GM12878 (cell line): Measurements from ENCODE around the gene TRAF5. TPM values are rescaled to one million over a fixed set of nuclear protein-coding genes. Genes with fewer than 3 reads are reported as not detected.
A peak's percentile ranks its signal among the peaks of the same experiment; 100 is the strongest.

Source experiments
- ATAC-seq: fragments of 200-7000 bp; cut with Tn5 transposase; 3 replicates; pipeline ENCODE4 v1.9.1; 2020; ENCODE audit warnings: mild to moderate bottlenecking, moderate library complexity
- BruUV-seq: library from RNA; stranded (reverse); fragments of 400-500 nt; replicated peaks from 2 replicates; lab custom pipeline; 2021; lab: Mats Ljungman, UMichigan
- CTCF ChIA-PET: fragments of 300-600 bp; sonication (Branson Sonifier 250); formaldehyde crosslinking; extraction: SDS; loops from one replicate; lab custom pipeline; 2021; ENCODE audit warnings: inconsistent platforms; lab: Yijun Ruan, JAX
- POLR2A ChIA-PET: fragments of 350-600 bp; formaldehyde crosslinking; extraction: SDS; loops from one replicate; lab custom pipeline; 2021; ENCODE audit warnings: inconsistent platforms; lab: Charles Lee
- RAD21 ChIA-PET: fragments of 300-600 bp; sonication (Branson Sonifier 250); formaldehyde crosslinking; loops from one replicate; lab custom pipeline; 2023; ENCODE audit warnings: antibody characterized with exemption; ENCODE audit not compliant: unreplicated experiment; lab: Charles Lee
- SMC1A ChIA-PET: fragments of 300-600 bp; sonication (Branson Sonifier 250); formaldehyde crosslinking; loops from one replicate; lab custom pipeline; 2023; ENCODE audit not compliant: unreplicated experiment, uncharacterized antibody; lab: Charles Lee
- DNase-seq: peaks from one replicate; pipeline ENCODE4 v3.0.0-alpha.2; 2011; ENCODE audit warnings: low read depth, low spot score
- FAIRE-seq: peaks from 3 replicates; lab custom pipeline; 2011; peaks lifted over from hg19 to GRCh38; lab: Jason Lieb, UNC
- H2AFZ ChIP-seq: 2 replicates; pipeline ENCODE4 v1.6.0; 2011; ENCODE audit warnings: low read depth, low read length, control low read depth; ENCODE audit not compliant: control insufficient read depth
- H3K27ac ChIP-seq: 2 replicates; pipeline ENCODE4 v1.5.1; 2011; ENCODE audit warnings: control low read depth; ENCODE audit not compliant: control insufficient read depth, insufficient read depth
- H3K27me3 ChIP-seq, 2 experiments: replicated peaks in 1 of 2; 2 replicates each; pipeline versions ENCODE4 v1.6.0 to v1.6.1; 2011; ENCODE audit warnings: low read length in 1 of 2; ENCODE audit not compliant: control insufficient read depth in 2 of 2, insufficient read depth in 2 of 2
- H3K36me3 ChIP-seq, 2 experiments: 2 replicates each; pipeline ENCODE4 v1.5.1; 2011; ENCODE audit warnings: low read length in 1 of 2; ENCODE audit not compliant: control insufficient read depth in 2 of 2, insufficient read depth in 2 of 2
- H3K4me1 ChIP-seq: 2 replicates; pipeline ENCODE4 v1.6.1; 2011; ENCODE audit warnings: mild to moderate bottlenecking, low read length, moderate library complexity, mixed read lengths; ENCODE audit not compliant: control insufficient read depth, insufficient read depth
- H3K4me2 ChIP-seq: 2 replicates; pipeline ENCODE4 v1.6.0; 2011; ENCODE audit warnings: control low read depth; ENCODE audit not compliant: control insufficient read depth, insufficient read depth
- H3K4me3 ChIP-seq: fragments of 200-600 bp; sonication (generic); 2 replicates; pipeline ENCODE4 v1.5.1; 2016
- H3K79me2 ChIP-seq: 2 replicates; pipeline ENCODE4 v1.6.0; 2011; ENCODE audit warnings: low read length; ENCODE audit not compliant: control insufficient read depth, insufficient read depth
- H3K9ac ChIP-seq: 2 replicates; pipeline ENCODE4 v1.8.0; 2011; ENCODE audit warnings: low read length, control low read depth, mixed read lengths; ENCODE audit not compliant: control insufficient read depth, insufficient read depth
- H3K9me3 ChIP-seq: replicated peaks from 3 replicates; pipeline ENCODE4 v1.5.1; 2011; ENCODE audit warnings: mild to moderate bottlenecking, low read length; ENCODE audit not compliant: control insufficient read depth, insufficient read depth
- H4K20me1 ChIP-seq: 2 replicates; pipeline ENCODE4 v1.6.0; 2011; ENCODE audit not compliant: control insufficient read depth, insufficient read depth
- BMI1 ChIP-seq: fragments of 450-650 bp; IDR thresholded peaks from 2 replicates; pipeline ENCODE4 v1.6.1; 2016; ENCODE audit warnings: mild to moderate bottlenecking, moderate library complexity, borderline replicate concordance
- CHD4 ChIP-seq: fragments of 200-600 bp; sonication (generic); IDR thresholded peaks from 2 replicates; pipeline ENCODE4 v1.6.1; 2016; ENCODE audit warnings: mild to moderate bottlenecking
- NFYB ChIP-seq: IDR thresholded peaks from 2 replicates; pipeline ENCODE4 v1.6.1; 2011; ENCODE audit warnings: low read depth, mild to moderate bottlenecking, low read length, improper control_type of control experiment, moderate library complexity; ENCODE audit not compliant: insufficient read depth
- POU2F2 ChIP-seq: IDR thresholded peaks from 3 replicates; pipeline ENCODE4 v1.6.1; 2011; ENCODE audit warnings: low read depth, mild to moderate bottlenecking, low read length, borderline replicate concordance
- SMAD1 ChIP-seq: fragments of 450-650 bp; IDR thresholded peaks from 2 replicates; pipeline ENCODE4 v1.6.1; 2018; ENCODE audit warnings: mild to moderate bottlenecking, low read depth; ENCODE audit not compliant: partially characterized antibody
- SPI1 ChIP-seq: IDR thresholded peaks from 2 replicates; pipeline ENCODE4 v1.6.1; 2011; ENCODE audit warnings: low read depth, mild to moderate bottlenecking, low read length, moderate library complexity, borderline replicate concordance; ENCODE audit not compliant: insufficient read depth
- SRF ChIP-seq, 2 experiments: IDR thresholded peaks; 2 replicates each; pipeline ENCODE4 v1.6.1; 2011; ENCODE audit warnings: low read depth in 2 of 2, low read length in 2 of 2, mild to moderate bottlenecking in 1 of 2, moderate library complexity in 1 of 2
- WGBS: methylation state at CpG from one replicate; pipeline ENCODE4 v1.1.6; 2016; ENCODE audit warnings: low lambda C conversion rate; ENCODE audit not compliant: insufficient replicate concordance, insufficient coverage; ENCODE audit errors: missing lambda C conversion rate; 5-methylcytosine and 5-hydroxymethylcytosine counted together
- in situ Hi-C: fragments of 300-500 bp; cut with MboI; formaldehyde crosslinking; loops from 9 replicates; pipeline ENCODE4 v1.14.3; 2018; ENCODE audit warnings: mixed read lengths
- intact Hi-C: fragments of 100-400 bp; cut with micrococcal nuclease; formaldehyde crosslinking; loops from one replicate; pipeline ENCODE4 v1.14.2; 2022; ENCODE audit not compliant: unreplicated experiment
- polyA plus RNA-seq, 11 experiments: library from polyadenylated mRNA; depleted of rRNA in 4 of 11; unstranded in 6 of 11; stranded (reverse) in 5 of 11; fragments of >200 nt; fragmentation: Nextera tagmentation in 4 of 11; fragmentation: Illumina TruSeq in 1 of 11; extraction: Ambion mirVana in 4 of 11; extraction: Trizol in 1 of 11; gene quantifications; 1 replicate in 1 of 11; 2 replicates in 10 of 11; pipeline versions ENCODE4 v1.2.1 to v1.2.3, GENCODE V29; 2011 to 2016; ENCODE audit warnings: inconsistent platforms in 2 of 11, missing spikeins in 2 of 11, low read depth in 1 of 11
- total RNA-seq, 4 experiments: library from RNA; depleted of rRNA in 3 of 4; stranded (reverse); fragments of >200 nt in 3 of 4; fragmentation: Illumina TruSeq in 1 of 4; extraction: Trizol in 1 of 4; gene quantifications; 2 replicates each; pipeline versions ENCODE4 v1.2.1 to v1.2.3, GENCODE V29; 2013 to 2021

TRAF5 gene
- total and polyA plus RNA-seq, 10 of the 15 experiments (the other 5 are each of a cell fraction or from before 2014, with no cell fraction given): 10.6 to 36.5 (median 26.3) TPM

DNA sequence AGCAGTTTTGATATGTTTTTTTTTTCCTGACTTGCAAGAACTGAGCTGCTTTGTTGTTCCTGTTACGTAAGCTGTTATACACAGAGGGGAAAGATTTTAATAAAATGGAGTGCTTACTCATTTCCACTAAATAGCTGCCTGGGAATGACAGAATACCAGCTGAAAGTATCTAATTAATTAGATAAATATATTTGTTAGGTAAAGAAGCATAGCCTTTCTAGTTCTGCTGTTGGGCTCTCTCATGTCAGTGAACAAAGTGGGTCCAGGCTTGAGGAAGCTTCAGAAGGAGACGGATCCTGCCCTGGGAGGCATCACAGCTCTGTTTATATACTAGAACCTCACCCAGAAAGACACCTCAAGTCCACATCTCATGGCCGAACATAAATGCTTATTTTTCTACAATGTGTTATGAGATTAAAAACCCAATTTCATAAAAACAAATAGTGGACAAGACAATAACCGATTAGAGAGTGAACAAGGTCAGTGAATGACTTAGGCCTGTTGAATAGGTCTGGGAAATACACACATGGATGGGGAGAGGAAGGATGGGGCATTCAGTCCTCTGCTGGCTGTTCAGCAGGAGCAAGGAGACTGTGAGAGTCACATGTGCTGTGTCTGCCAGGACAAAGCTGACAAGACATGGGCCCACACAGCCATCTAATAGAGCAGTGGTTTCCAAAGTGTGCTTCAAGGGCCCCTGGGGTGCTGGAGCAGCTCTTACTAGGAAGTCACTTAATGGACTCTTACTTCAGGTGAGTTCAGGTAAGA lies 20.6 kb downstream of the TRAF5 start:
- H4K20me1 ChIP-seq: no peaks in the 10 kb centered on the region
- intact Hi-C loops (no loop called here), in situ Hi-C loops (no loop called here)
- POLR2A ChIA-PET: interaction anchor here (0.7 to 2.0 kb wide), 5 partner anchors 11 to 36 kb away, joined by 3 to 6 read pairs (median 4); partner anchors contain the start of gene TRAF5
- H3K4me3 ChIP-seq: no peak overlapping the region
- SMC1A ChIA-PET: interaction anchor here (0.6 to 3.2 kb wide), 9 partner anchors 9 to 50 kb away, joined by 3 to 21 read pairs (median 5); no protein-coding TSS in a partner anchor
- CTCF ChIA-PET: interaction anchor here (0.6 to 2.6 kb wide), 11 partner anchors 9 to 255 kb away, joined by 3 to 22 read pairs (median 5); no protein-coding TSS in a partner anchor
- H3K27me3 ChIP-seq: no peaks in the 10 kb centered on the region
- H3K4me1 ChIP-seq: no peaks in the 10 kb centered on the region
- H3K9me3 ChIP-seq: peaks cover 8% of the 10 kb centered on the region; the same call in 2 of the 3 replicates
- BruUV-seq: no TSS peak
- H3K79me2 ChIP-seq: peaks cover 15% of the 10 kb centered on the region
- FAIRE-seq: no peak
- WGBS: 96% methylated on average over 4 of the region's 4 CpGs
- peaks cover 0 to 2% of the 10 kb centered on the region in 2 experiments; a peak in 2 of 4 replicates for H3K36me3 ChIP-seq
- peak; percentile 28; the same call in 2 of the 3 replicates for ATAC-seq
- no peak overlapping the region for H3K9ac ChIP-seq
- H3K4me2 ChIP-seq: no peak overlapping the region
- no peak for DNase-seq
- no peak overlapping the region for H3K27ac ChIP-seq
- TF ChIP-seq SRF (IDR thresholded peaks at IDR 0.05; ENCODE audit: low read depth in 2 of 2, low read length in 2 of 2) (no peak), BMI1 (no peak), SMAD1 (no peak), CHD4 (no peak), POU2F2 (no peak), SPI1 (no peak), NFYB (no peak)
- TF ChIP-seq, all 136 proteins: peak for 0
- no peak overlapping the region for H2AFZ ChIP-seq
- RAD21 ChIA-PET: interaction anchor here (1.0 to 2.2 kb wide), 5 partner anchors 9 to 36 kb away, joined by 3 to 13 read pairs (median 5); partner anchors contain the start of gene TRAF5
